PC-3 (cell line): ENCODE measurements around the gene EMID1. TPM values are rescaled to one million over a fixed set of nuclear protein-coding genes. Genes with fewer than 3 reads are reported as not detected.

ENCODE experiments used
- ATAC-seq: fragments of 200-7000 bp; cut with Tn5 transposase; 2 replicates; pipeline ENCODE4 v1.9.1; 2020; ENCODE audit warnings: mild to moderate bottlenecking, moderate library complexity
- BruUV-seq: library from RNA; stranded (reverse); fragments of 400-500 nt; replicated peaks from 2 replicates; lab custom pipeline; 2021; lab: Mats Ljungman, UMichigan
- CTCF ChIA-PET: fragments of 300-600 bp; sonication (Branson Sonifier 250); formaldehyde crosslinking; loops from one replicate; lab custom pipeline; 2022; ENCODE audit warnings: antibody characterized with exemption; lab: Charles Lee
- POLR2A ChIA-PET: fragments of 300-600 bp; sonication (Branson Sonifier 250); formaldehyde crosslinking; loops from one replicate; lab custom pipeline; 2022; ENCODE audit warnings: antibody characterized with exemption; ENCODE audit not compliant: unreplicated experiment; lab: Charles Lee
- DNase-seq: peaks from one replicate; pipeline ENCODE4 v3.0.0-alpha.2; 2015
- H2AFZ ChIP-seq: fragments of 300-600 bp; sonication (generic); 2 replicates; pipeline ENCODE4 v1.6.0; 2016; ENCODE audit warnings: antibody characterized with exemption, low read length
- H3F3A ChIP-seq: fragments of 300-600 bp; sonication (generic); one replicate; pipeline ENCODE4 v1.6.0; 2017; ENCODE audit warnings: antibody characterized with exemption, low read length, control low read depth, mild to moderate bottlenecking; ENCODE audit not compliant: unreplicated experiment
- H3K27ac ChIP-seq: fragments of 300-600 bp; sonication (generic); 2 replicates; pipeline ENCODE4 v1.5.1; 2016; ENCODE audit warnings: mild to moderate bottlenecking, low read length
- H3K27me3 ChIP-seq: fragments of 300-600 bp; sonication (generic); 2 replicates; pipeline ENCODE4 v1.6.1; 2016; ENCODE audit warnings: low read length, mixed read lengths
- H3K36me3 ChIP-seq: fragments of 300-600 bp; sonication (generic); 2 replicates; pipeline ENCODE4 v1.6.1; 2016; ENCODE audit warnings: low read depth, mixed run types, low read length, mixed read lengths
- H3K4me1 ChIP-seq: fragments of 300-600 bp; sonication (generic); 2 replicates; pipeline ENCODE4 v1.5.1; 2016; ENCODE audit warnings: low read length; ENCODE audit not compliant: insufficient read depth
- H3K4me2 ChIP-seq: fragments of 300-600 bp; sonication (generic); 2 replicates; pipeline ENCODE4 v1.6.0; 2016; ENCODE audit warnings: low read length
- H3K4me3 ChIP-seq: fragments of 300-600 bp; sonication (generic); 2 replicates; pipeline ENCODE4 v1.5.1; 2016; ENCODE audit warnings: mild to moderate bottlenecking, low read length, mixed read lengths
- H3K79me2 ChIP-seq: fragments of 300-600 bp; sonication (generic); 2 replicates; pipeline ENCODE4 v1.6.1; 2017; ENCODE audit warnings: low read length, mixed read lengths
- H3K9ac ChIP-seq: fragments of 300-600 bp; sonication (generic); 2 replicates; pipeline ENCODE4 v1.6.0; 2016; ENCODE audit warnings: mild to moderate bottlenecking, low read length
- H3K9me2 ChIP-seq: fragments of 300-600 bp; sonication (generic); replicated peaks from 2 replicates; pipeline ENCODE4 v1.6.1; 2016; ENCODE audit warnings: mixed run types, low read length, mixed read lengths
- H3K9me3 ChIP-seq: fragments of 300-600 bp; sonication (generic); 2 replicates; pipeline ENCODE4 v1.6.1; 2016; ENCODE audit warnings: low read length, mixed read lengths
- H4K20me1 ChIP-seq: fragments of 300-600 bp; sonication (generic); 2 replicates; pipeline ENCODE4 v1.6.1; 2016; ENCODE audit warnings: low read length, mixed read lengths
- CTCF ChIP-seq: fragments of 300-600 bp; sonication (generic); conservative IDR thresholded peaks from 2 replicates; pipeline ENCODE4 v1.5.1; 2017; ENCODE audit warnings: antibody characterized with exemption, low read depth, mild to moderate bottlenecking, low read length
- EZH2 ChIP-seq: fragments of 300-600 bp; sonication (generic); IDR thresholded peaks from one replicate; pipeline ENCODE4 v1.6.1; 2017; ENCODE audit warnings: antibody characterized with exemption, mild to moderate bottlenecking, low read length; ENCODE audit not compliant: unreplicated experiment
- EZH2phosphoT487 ChIP-seq: fragments of 300-600 bp; sonication (generic); IDR thresholded peaks from 2 replicates; pipeline ENCODE4 v1.6.1; 2018; ENCODE audit warnings: mild to moderate bottlenecking, antibody characterized with exemption, low read length, borderline replicate concordance
- intact Hi-C: fragments of 100-400 bp; cut with micrococcal nuclease; formaldehyde crosslinking; loops from 2 replicates; pipeline ENCODE4 v1.9.0; 2023
- total RNA-seq: library from RNA; depleted of rRNA; stranded (reverse); fragments of >200 nt; gene quantifications from 2 replicates; pipeline ENCODE4 v1.2.3, GENCODE V29; 2014

The EMID1 gene
- total RNA-seq, 1 experiment from 2014 or later, result 1.2 TPM

- Histone ChIP-seq H2AFZ (no peak overlapping the region), H3K36me3 (no peaks in the 10 kb centered on the region), H4K20me1 (no peaks in the 10 kb centered on the region), H3K4me2 (no peak overlapping the region), H3K9ac (no peak overlapping the region), H3K4me3 (no peak overlapping the region), H3F3A (no peaks in the 10 kb centered on the region), H3K27me3 (no peaks in the 10 kb centered on the region), H3K79me2 (no peaks in the 10 kb centered on the region), H3K9me2 (no peaks in the 10 kb centered on the region), H3K4me1 (no peaks in the 10 kb centered on the region), H3K9me3 (no peaks in the 10 kb centered on the region), H3K27ac (no peak overlapping the region)
- POLR2A ChIA-PET, result interaction anchor here (0.5 kb wide), 1 partner anchor 318 kb away, joined by 4 read pairs; no protein-coding TSS in a partner anchor
- intact Hi-C loops, result no loop called here
- CTCF ChIA-PET, result no interaction called here
- DNase-seq, result no peak
- TF ChIP-seq EZH2phosphoT487, result no peak
- no peak for TF ChIP-seq CTCF
- no peak for TF ChIP-seq EZH2
- no peak for ATAC-seq
- BruUV-seq, result no TSS peak
These were observed 5.8 kb upstream of the EMID1 start for GRCh38 chr22:29199702-29200400.

GRCh38 chr22:29200901-29201300, 4.8 kb upstream of the EMID1 start:
- no peak overlapping the region for H3K4me3 ChIP-seq
- CTCF ChIA-PET, result interaction anchor here (2.1 kb wide), 1 partner anchor 45 kb away, joined by 6 read pairs; no protein-coding TSS in a partner anchor
- H3K9me2 ChIP-seq, result no peaks in the 10 kb centered on the region
- H3K4me1 ChIP-seq, result no peaks in the 10 kb centered on the region
- POLR2A ChIA-PET, result no interaction called here
- DNase-seq (no peak), ATAC-seq (no peak)
- no peaks in the 10 kb centered on the region for H4K20me1 ChIP-seq
- no peaks in the 10 kb centered on the region for H3K79me2 ChIP-seq
- no peak overlapping the region for H2AFZ ChIP-seq
- no peak overlapping the region for H3K27ac ChIP-seq
- no peaks in the 10 kb centered on the region for H3K9me3 ChIP-seq
- no peak overlapping the region for H3K4me2 ChIP-seq
- no TSS peak for BruUV-seq
- H3F3A ChIP-seq, result no peaks in the 10 kb centered on the region
- H3K9ac ChIP-seq, result no peak overlapping the region
- no peaks in the 10 kb centered on the region for H3K27me3 ChIP-seq
- intact Hi-C loops, result no loop called here
- no peaks in the 10 kb centered on the region for H3K36me3 ChIP-seq
- TF ChIP-seq CTCF (no peak), EZH2 (no peak), EZH2phosphoT487 (no peak)

GRCh38 chr22:29201782-29202181, 3.9 kb upstream of the EMID1 start:
- Histone ChIP-seq H3K36me3 (no peaks in the 10 kb centered on the region), H3F3A (no peaks in the 10 kb centered on the region), H3K4me1 (no peaks in the 10 kb centered on the region), H3K27me3 (no peaks in the 10 kb centered on the region), H3K79me2 (no peaks in the 10 kb centered on the region), H3K27ac (no peak overlapping the region), H3K4me3 (no peak overlapping the region), H2AFZ (no peak overlapping the region), H4K20me1 (no peaks in the 10 kb centered on the region), H3K9ac (no peak overlapping the region), H3K9me2 (no peaks in the 10 kb centered on the region), H3K4me2 (no peak overlapping the region), H3K9me3 (no peaks in the 10 kb centered on the region)
- TF ChIP-seq CTCF, result no peak
- TF ChIP-seq EZH2, result no peak
- TF ChIP-seq EZH2phosphoT487, result no peak
- no peak for DNase-seq
- ChIA-PET POLR2A (no interaction called here), CTCF (interaction anchor here (2.1 kb wide), 1 partner anchor 44 kb away, joined by 6 read pairs; no protein-coding TSS in a partner anchor)
- ATAC-seq, result no peak
- intact Hi-C loops, result loop anchor here (2.0 kb wide), 1 partner anchor 43 kb away; no protein-coding TSS in a partner anchor
- no TSS peak for BruUV-seq
